IMR-90 (cell line): ENCODE measurements around the gene LAMC3. TPM values are rescaled to one million over a fixed set of nuclear protein-coding genes. Genes with fewer than 3 reads are reported as not detected.

ENCODE experiments used
- CTCF ChIP-seq: conservative IDR thresholded peaks from 2 replicates; pipeline ENCODE4 v1.5.1; 2012; ENCODE audit warnings: mild to moderate bottlenecking, low read depth, low read length, improper control_type of control experiment
- FOS ChIP-seq: fragments of 150-350 bp; IDR thresholded peaks from 2 replicates; pipeline ENCODE4 v1.6.1; 2016; ENCODE audit warnings: low read depth, low read length
- NFE2L2 ChIP-seq: fragments of 150-350 bp; IDR thresholded peaks from 2 replicates; pipeline ENCODE4 v1.6.1; 2016; ENCODE audit warnings: low read depth, mild to moderate bottlenecking, low read length
- polyA plus RNA-seq, 3 experiments: library from polyadenylated mRNA; depleted of rRNA; stranded (reverse); fragments of >200 nt; gene quantifications; 2 replicates each; pipeline ENCODE4 v1.2.3, GENCODE V29; 2012; ENCODE audit warnings: low replicate concordance in 1 of 3
- total RNA-seq: library from RNA; depleted of rRNA; stranded (reverse); fragments of >200 nt; gene quantifications from 2 replicates; pipeline ENCODE4 v1.2.3, GENCODE V29; 2012

The LAMC3 gene
- total and polyA plus RNA-seq, 2 of the 4 experiments (the other 2 are of a cell fraction) = not detected

GRCh38 chr9:130962418-130963316, 46.3 kb upstream of the LAMC3 start (continued):
- TF ChIP-seq CTCF = no peak
- peak; percentile 96 for TF ChIP-seq FOS
- no peak for TF ChIP-seq NFE2L2
